GM18907 (cell line): ENCODE data around the gene TCF7L1.

Experiments
- ATAC-seq: cut with Tn5 transposase; IDR thresholded peaks from one replicate; pipeline ENCODE4 v1.9.1; 2021; ENCODE audit warnings: mild to moderate bottlenecking, moderate library complexity; ENCODE audit not compliant: unreplicated experiment

Gene TCF7L1

DNA sequence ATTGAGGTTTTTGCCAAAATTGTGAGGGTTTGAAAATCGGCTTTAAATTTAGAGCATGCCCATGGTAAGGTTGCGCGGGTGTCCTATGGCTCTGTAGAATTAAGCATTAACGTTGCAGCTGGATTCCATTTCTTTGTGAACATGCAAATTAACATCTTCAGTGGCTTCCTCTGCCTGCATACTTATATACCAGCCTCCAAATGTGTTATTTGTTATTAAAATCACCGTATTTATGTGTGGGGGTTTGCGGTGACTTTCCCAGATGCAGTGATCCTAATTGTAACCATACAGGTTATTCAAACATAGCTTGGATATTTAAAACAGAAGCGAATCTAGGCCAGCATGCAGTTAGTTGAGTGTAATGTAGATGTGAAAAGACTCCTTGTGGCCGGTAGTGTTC, 114.4 kb downstream of the TCF7L1 start:
- no peak for ATAC-seq

DNA sequence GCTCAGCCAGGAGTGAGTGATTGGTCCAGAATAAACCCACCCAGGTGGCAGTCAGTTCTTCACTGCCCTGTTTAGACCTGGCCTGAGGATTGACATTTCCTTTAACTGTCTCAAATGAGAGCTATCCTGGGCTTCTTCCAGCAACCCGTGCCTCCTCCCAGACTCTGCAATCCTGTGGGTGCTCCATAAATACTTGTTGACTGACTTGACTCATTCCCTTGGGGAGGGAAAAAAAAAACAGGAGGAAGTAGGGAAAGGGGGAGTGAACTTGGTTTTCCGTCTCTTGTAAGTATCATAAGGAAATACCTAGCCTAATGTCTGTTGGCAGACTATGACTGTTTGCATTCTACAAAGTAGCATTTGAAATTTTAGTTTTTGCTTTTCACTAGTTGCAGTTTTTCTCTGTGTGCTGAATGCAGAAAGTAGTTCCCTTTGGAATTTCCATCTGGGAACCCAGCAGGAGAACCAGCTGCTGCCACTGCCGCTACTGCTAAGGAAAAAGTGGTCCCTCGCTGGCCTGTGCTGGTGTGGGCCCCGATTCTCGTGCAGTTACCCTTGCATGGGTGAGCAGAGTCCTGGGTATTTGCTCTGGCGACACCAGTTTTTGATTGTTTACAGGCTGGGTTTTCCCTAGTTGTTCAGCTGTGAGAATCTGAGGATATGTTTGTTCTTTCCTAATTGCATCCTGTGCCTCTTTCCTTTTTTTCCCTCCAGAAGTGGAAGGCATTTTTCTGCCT, 115.7 kb downstream of the TCF7L1 start:
- ATAC-seq: no peak

DNA sequence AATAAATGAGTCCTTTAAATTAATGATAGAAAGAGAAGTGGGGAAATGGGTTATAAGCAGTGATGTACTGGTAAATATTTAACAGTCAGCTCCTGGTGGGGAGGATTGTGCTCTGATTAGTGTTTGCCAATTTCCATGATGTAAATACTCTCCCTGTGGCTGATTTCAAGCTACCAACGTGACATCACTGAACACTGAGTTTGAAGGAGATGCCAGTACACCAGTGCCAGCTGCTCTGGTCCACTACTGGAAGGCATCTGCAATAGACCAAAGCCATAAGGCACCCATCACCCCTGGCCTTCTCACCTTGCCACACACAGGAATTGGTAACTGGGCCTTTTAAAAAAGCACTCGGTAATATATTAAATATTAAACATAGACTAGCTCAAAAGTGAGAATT, 116.9 kb downstream of the TCF7L1 start:
- no peak for ATAC-seq

DNA sequence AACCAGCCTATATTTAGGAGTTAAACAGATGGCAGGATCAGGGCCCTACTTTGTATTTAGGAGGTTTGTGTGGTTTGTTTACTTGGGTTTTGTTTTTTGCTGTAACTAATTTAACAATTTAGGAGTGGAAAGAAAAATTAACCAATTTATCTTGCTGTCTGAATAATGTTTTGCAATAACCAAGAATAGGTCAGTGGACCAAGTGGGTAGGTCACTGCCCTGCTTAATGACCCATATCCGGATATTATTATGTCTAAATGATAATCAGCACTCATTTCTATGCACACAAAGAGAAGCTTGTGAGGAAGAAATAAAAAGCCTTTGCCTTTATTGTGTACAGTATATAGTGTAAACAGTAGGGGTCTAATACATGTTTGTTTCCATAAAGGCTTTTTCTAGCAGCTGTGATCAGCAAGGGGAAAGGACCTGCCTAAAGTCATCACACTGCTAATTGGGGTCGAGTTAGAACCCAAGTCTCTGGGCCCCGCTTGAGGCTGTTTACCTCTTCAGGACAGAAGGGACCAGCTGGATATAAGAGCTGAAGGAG, 118.0 kb downstream of the TCF7L1 start:
- ATAC-seq: no peak

DNA sequence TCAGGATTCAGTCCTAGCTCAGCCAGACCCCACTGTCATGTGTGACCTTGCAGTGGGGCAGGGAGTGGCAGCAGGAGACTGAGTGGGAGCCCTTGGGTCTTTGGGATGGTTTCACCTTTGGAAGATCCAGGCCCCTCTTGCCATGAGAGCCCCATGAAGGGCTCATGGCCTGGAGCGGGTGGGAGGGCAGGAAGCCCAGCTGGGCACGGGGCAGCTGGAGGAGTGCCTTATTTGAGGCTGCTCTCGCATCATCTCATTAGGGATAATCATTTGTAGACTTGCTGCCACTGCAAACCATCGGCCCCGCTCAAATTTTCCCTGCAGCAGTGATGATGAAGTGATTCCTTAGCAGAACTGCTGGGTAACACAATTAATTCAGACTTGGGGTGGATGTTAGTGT, 120.7 kb downstream of the TCF7L1 start:
- no peak for ATAC-seq

DNA sequence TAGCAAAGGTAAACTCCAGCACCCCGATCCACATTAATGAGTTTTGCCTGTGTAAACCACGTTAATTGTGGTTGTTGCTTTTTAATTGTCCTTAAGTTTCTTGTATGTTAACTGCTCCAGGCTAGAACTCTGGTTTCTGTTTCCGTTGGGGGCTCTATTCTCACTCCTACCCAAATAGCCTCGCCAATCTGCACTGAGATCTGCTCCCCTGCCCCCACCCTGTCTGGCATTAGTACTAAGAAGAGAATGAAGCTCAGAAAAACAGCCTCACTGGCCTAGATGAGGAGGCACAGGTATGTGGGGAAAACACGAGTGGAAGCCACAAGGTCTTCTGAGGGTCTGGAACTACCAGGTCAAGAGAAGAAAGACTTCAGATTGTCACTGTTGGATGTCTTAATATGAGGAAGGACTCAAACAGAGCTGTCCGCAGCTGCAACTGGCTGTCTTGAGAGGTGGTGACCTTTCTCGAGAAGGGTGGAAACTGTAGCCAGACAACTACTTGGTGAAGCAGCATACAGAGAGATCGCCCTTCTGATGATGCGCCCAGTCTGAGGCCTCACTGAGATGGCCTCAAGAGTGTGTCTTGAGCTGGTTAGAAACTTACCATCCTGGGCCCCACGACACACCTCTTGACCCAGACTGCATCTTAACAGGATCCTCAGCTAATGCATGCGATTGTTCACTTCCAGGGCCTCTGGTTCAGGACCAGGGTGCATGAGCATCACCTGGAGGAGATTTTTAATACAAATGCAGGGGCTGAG, 121.5 kb downstream of the TCF7L1 start:
- no peak for ATAC-seq

- no peak for ATAC-seq
These were observed 122.2 kb downstream of the TCF7L1 start for GRCh38 chr2:85255456-85255812.

GRCh38 chr2:85255813-85256594, 122.8 kb downstream of the TCF7L1 start:
- ATAC-seq: no peak

GRCh38 chr2:85257359-85257969, 124.3 kb downstream of the TCF7L1 start:
- no peak for ATAC-seq

- no peak for ATAC-seq
These were observed 124.9 kb downstream of the TCF7L1 start for GRCh38 chr2:85257970-85258605.

DNA sequence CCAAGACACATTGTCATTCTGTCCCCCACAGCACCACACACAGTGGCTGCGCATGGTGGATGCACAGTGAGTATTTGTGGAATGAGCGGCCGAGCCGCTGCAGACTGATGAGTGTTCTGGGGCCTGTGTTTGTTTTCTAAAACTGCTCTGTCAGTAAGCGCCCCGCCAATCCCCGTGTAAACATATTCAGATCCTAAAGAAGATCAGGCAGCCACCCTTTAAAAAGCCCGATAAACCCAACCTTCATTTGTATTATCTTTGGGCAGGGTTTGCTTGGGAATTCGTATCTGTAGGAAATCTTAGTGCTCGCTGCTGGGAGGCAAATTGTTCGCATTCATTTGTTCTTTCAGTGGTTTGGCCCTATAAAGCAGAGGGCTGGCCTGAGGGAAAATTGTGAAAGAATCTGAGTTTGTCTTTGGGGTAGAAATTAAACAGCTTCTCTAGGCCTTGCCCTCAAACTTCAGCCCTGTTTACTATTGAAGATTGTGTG, 126.0 kb downstream of the TCF7L1 start:
- ATAC-seq: no peak

GRCh38 chr2:85259879-85260278, 126.7 kb downstream of the TCF7L1 start:
- ATAC-seq: no peak

DNA sequence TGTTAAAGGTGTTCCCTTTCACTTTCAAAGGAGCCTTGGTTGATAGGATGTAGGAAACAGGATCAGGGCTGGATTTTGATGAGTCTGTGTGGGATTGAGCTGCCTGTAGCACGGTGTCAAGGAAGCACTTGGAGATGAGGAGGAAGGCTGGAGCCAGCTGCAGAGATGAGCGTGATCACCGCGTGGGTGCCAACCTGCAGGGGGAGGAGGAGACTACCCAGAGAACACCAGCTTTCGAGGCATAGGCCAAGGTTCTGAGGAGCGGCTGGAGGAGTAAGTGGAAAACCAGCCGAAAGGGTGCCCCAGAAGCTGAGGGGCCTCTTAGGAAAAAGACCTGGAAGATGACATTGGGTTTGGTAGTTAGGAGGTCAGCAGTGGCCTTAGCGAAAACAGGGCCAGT, 130.4 kb downstream of the TCF7L1 start:
- no peak for ATAC-seq

DNA sequence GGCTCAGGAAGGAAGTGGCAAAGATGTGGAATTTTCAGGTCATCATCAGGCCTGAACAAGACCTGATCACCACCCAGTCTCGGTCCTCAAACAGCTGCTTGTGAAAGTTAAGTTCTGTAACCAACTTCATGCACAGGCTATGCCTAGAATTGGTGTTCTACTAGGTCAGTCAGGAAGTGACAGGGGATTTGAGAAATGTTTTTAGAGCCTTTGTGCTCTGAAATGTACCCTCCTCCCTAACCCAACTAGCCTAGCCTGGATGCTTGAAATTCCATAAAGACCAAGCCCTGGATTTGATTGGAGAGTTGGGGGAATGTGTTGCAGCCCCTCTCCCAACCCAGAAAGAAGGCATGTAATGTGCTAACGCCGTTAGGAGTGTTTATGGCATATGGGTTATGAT, 131.3 kb downstream of the TCF7L1 start:
- no peak for ATAC-seq

DNA sequence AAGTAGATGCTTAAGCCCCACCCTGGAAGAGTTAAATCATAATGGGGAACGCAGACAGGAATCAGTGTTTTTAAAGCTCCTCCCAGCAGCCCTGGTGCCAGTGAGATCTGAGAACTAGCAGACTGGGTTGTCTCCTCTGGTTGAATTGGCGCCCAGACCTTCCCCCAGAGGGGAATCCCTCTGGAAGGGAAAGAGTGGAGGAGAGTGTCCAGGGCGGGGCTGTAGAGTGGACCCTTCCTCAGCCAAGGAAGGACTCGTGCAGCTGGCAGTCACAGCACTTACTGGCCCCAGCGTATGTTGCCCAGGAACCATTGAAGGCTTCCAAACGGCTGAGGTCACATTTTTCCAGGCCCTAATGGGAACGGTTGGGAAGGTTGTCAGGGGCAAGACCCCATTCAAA, 132.1 kb downstream of the TCF7L1 start:
- ATAC-seq: no peak

GRCh38 chr2:85266146-85267041, 133.2 kb downstream of the TCF7L1 start:
- ATAC-seq: peak; percentile 71

DNA sequence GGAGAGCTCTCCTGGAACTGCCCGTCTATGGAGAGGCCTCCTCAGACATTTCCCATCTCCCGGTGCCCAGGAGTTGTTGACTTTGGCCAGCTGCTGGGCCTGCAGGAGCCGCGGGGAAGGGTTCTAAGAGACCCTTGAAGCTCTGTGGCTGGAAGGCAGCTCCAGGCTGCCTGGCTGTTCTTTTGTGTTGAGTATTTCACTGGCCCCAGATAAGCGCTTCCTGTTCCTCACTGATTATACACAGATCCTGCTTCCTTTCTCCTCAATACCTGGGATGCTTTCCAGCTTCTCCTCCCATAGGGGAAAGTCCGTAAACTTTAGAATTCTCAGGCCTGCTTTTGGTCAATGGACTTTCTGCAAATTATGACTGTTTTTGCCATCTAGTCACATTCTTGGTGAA, 136.8 kb downstream of the TCF7L1 start:
- ATAC-seq: no peak

- ATAC-seq: no peak
These were observed 139.2 kb downstream of the TCF7L1 start for GRCh38 chr2:85272357-85272756.
